Adrenal gland (tissue), 12 donors: ENCODE results near the gene ATP6V0D1. TPM values are rescaled to one million over a fixed set of nuclear protein-coding genes. Genes with fewer than 3 reads are reported as not detected.

Experiments
- DNase-seq, 7 donors: peaks; one replicate each; pipeline ENCODE4 v3.0.0-alpha.2; 2019 to 2020
- H3K27ac ChIP-seq, 5 donors: fragments of 200-600 bp; sonication (generic) in 4 of 5; 1 replicate in 3 of 5; 2 replicates in 2 of 5; pipeline versions ENCODE4 v1.5.1 to v1.8.0; 2016 to 2020; ENCODE audit warnings: mild to moderate bottlenecking in 1 of 5
- H3K27me3 ChIP-seq: fragments of 200-600 bp; 2 replicates; pipeline ENCODE4 v1.8.0; 2021
- H3K36me3 ChIP-seq, 2 donors: fragments of 200-600 bp; replicated peaks in 1 of 2; 1 replicate in 1 of 2; 2 replicates in 1 of 2; pipeline versions ENCODE4 v1.5.1 to v1.8.0; 2018 to 2022
- H3K4me1 ChIP-seq, 2 donors: fragments of 200-600 bp; replicated peaks in 1 of 2; 1 replicate in 1 of 2; 2 replicates in 1 of 2; pipeline versions ENCODE4 v1.5.1 to v1.8.0; 2018 to 2021
- H3K4me3 ChIP-seq, 4 donors: fragments of 200-600 bp; sonication (generic) in 3 of 4; one replicate each; pipeline ENCODE4 v1.5.1; 2016 to 2018
- H3K9me3 ChIP-seq, 3 donors: fragments of 200-600 bp; sonication (generic) in 1 of 3; replicated peaks in 1 of 3; 1 replicate in 2 of 3; 2 replicates in 1 of 3; pipeline versions ENCODE4 v1.5.1 to v1.8.0; 2016 to 2021
- POLR2A ChIP-seq, 2 donors: fragments of 450-650 bp; IDR thresholded peaks; one replicate each; pipeline ENCODE4 v1.6.1; 2017; ENCODE audit warnings: antibody characterized with exemption in 2 of 2, mild to moderate bottlenecking in 2 of 2, moderate library complexity in 1 of 2
- WGBS, 4 donors: extraction: QIAGEN DNeasy Blood & Tissue Kit in 2 of 4; methylation state at CpG; one replicate each; pipeline versions ENCODE4 v1.1.5 to v1.1.7; 2013 to 2017; 5-methylcytosine and 5-hydroxymethylcytosine counted together
- intact Hi-C, 2 donors: fragments of 100-400 bp; cut with DNase I; formaldehyde crosslinking; loops; one replicate each; pipeline versions ENCODE4 v1.14.1 to v1.15.0; 2022 to 2023
- polyA plus RNA-seq, 3 donors: library from polyadenylated mRNA; stranded (reverse); fragments of 200-250 nt in 2 of 3; fragments of 350-450 nt in 1 of 3; fragmentation: Illumina TruSeq in 1 of 3; extraction: RNeasy Lipid Tissue Mini Kit (QIAGEN cat#74804) in 1 of 3; gene quantifications; one replicate each; pipeline ENCODE4 v1.2.3, GENCODE V29; 2013 to 2014
- total RNA-seq, 9 donors: library from RNA; depleted of rRNA in 4 of 9; stranded (reverse); fragments of >200 nt in 4 of 9; fragments of 120-200 nt in 1 of 9; fragmentation: NEBNext Ultra II Directional in 1 of 9; extraction: Animal tissue kit (Norgen Biotek cat#: 25700) in 1 of 9; gene quantifications; one replicate each; pipeline versions ENCODE4 v1.1.0 to v1.2.4, GENCODE V29; 2013 to 2023
- TF ChIP-seq, protein P1 (sequence below), 6 experiments: fragments of 450-650 bp in 4 of 6; fragments of 200-600 bp in 2 of 6; sonication (generic) in 1 of 6; IDR thresholded peaks; 1 replicate in 5 of 6; 2 replicates in 1 of 6; pipeline versions ENCODE4 v1.5.1 to v1.8.0; 2016 to 2021; ENCODE audit warnings: antibody characterized with exemption in 6 of 6, mild to moderate bottlenecking in 2 of 6, moderate library complexity in 1 of 6
- donor health status: healthy with polysubstance abuse.
- donor health status: Bipolar disorder and iron deficiency.
- donor health status: DM: yes; HTN: yes; CAD: no.
- donor health status: DM: no; HTN: no; CAD: no.
- donor health status: DM: no; HTN: no; CAD: no.
- donor health status: DM: yes; HTN: yes; CAD: no.

The ATP6V0D1 gene
- total and polyA plus RNA-seq, 12 donors = 24.1 to 244 (median 144) TPM

DNA sequence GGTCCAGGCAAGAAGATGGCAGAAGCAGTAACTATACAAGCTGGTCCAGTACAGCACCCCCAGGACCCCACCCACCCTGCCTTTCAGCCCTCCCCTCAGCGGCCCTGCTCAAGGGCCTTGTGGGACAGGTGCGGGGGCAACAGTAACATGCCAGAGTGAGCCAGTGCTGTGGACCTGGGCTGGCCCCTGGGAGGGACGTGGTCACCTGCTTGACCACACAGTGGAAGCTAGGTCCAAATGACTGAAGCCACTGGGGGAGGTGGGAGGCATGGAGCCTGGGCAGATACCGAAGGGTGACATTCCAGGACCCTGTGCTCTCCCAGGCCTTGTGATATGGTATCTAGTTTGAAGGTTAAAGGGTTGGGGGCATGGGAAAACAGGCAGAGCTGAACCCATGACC is 17.3 kb downstream of the ATP6V0D1 start:
- no peak for TF ChIP-seq POLR2A (IDR thresholded peaks at IDR 0.05)
- TF ChIP-seq, protein P1, sequence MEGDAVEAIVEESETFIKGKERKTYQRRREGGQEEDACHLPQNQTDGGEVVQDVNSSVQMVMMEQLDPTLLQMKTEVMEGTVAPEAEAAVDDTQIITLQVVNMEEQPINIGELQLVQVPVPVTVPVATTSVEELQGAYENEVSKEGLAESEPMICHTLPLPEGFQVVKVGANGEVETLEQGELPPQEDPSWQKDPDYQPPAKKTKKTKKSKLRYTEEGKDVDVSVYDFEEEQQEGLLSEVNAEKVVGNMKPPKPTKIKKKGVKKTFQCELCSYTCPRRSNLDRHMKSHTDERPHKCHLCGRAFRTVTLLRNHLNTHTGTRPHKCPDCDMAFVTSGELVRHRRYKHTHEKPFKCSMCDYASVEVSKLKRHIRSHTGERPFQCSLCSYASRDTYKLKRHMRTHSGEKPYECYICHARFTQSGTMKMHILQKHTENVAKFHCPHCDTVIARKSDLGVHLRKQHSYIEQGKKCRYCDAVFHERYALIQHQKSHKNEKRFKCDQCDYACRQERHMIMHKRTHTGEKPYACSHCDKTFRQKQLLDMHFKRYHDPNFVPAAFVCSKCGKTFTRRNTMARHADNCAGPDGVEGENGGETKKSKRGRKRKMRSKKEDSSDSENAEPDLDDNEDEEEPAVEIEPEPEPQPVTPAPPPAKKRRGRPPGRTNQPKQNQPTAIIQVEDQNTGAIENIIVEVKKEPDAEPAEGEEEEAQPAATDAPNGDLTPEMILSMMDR (IDR thresholded peaks at IDR 0.05) = no peak
- 85 to 91% (median 89%) methylated on average over 4 of the region's 4 CpGs for WGBS, 4 donors
- H3K4me1 ChIP-seq = peaks cover 62 to 75% of the 10 kb centered on the region in 2 donors
- no peak for DNase-seq
- H3K9me3 ChIP-seq = no peaks in the 10 kb centered on the region
- H3K4me3 ChIP-seq = no peak overlapping the region
- H3K36me3 ChIP-seq = no peaks in the 10 kb centered on the region
- H3K27me3 ChIP-seq = no peaks in the 10 kb centered on the region
- H3K27ac ChIP-seq = peak overlapping the region in 3 of 5 donors; percentile 35 to 54 (median 48)
- intact Hi-C loops = no loop called here

DNA sequence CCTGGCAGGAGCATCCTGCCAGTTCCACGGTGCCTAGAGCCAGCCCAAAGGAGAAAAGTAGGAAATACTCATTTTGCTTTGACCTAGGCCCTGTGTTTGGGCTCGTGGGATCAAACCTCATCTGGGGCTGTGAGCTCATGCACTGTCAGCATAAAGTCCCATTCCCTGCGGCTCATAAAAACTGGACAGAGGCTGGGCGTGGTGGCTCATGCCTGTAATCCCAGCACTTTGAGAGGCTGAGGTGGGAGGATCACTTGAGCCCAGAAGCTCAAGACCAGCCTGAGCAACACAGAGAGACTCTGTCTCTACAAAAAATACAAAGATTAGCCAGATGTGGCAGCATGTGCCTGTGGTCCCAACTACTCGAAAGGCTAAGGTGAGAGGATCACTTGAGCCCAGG is 17.9 kb downstream of the ATP6V0D1 start:
- H3K4me1 ChIP-seq = peaks cover 69 to 82% of the 10 kb centered on the region in 2 donors
- TF ChIP-seq POLR2A (IDR thresholded peaks at IDR 0.05) = no peak
- TF ChIP-seq, protein P1 (IDR thresholded peaks at IDR 0.05) = no peak
- H3K9me3 ChIP-seq = no peaks in the 10 kb centered on the region
- DNase-seq = no peak
- 76 to 87% (median 78%) methylated on average over 5 of the region's 5 CpGs for WGBS, 4 donors
- H3K27me3 ChIP-seq = no peaks in the 10 kb centered on the region
- H3K36me3 ChIP-seq = no peaks in the 10 kb centered on the region
- no peak overlapping the region for H3K27ac ChIP-seq
- no peak overlapping the region for H3K4me3 ChIP-seq
- intact Hi-C loops = no loop called here

DNA sequence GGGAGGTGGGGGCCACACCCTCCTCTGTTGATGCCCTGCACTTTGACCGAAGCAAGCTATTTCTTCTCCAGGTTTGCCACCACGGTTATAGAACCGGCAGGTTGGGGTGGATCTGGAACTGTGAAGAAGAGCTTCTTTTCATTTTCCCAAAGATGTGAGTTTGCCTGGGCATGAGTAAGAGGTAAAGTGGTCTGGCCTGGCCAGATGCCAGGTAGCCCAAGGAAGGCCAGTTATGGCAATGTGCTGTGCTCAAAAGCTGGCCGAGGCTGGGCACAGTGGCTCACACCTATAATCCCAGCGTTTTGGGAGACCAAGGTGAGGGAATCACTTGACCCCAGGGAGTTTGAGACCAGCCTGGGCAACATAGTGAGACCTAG is 18.7 kb downstream of the ATP6V0D1 start:
- no peaks in the 10 kb centered on the region for H3K9me3 ChIP-seq
- WGBS, 4 donors = 80 to 88% (median 81%) methylated on average over 5 of the region's 5 CpGs
- DNase-seq = no peak
- TF ChIP-seq, protein P1 (IDR thresholded peaks at IDR 0.05) = no peak
- no peak for TF ChIP-seq POLR2A (IDR thresholded peaks at IDR 0.05)
- H3K27me3 ChIP-seq = no peaks in the 10 kb centered on the region
- peaks cover 76 to 84% of the 10 kb centered on the region in 2 donors for H3K4me1 ChIP-seq
- no peak overlapping the region for H3K4me3 ChIP-seq
- no peaks in the 10 kb centered on the region for H3K36me3 ChIP-seq
- H3K27ac ChIP-seq = no peak overlapping the region
- intact Hi-C loops = no loop called here

DNA sequence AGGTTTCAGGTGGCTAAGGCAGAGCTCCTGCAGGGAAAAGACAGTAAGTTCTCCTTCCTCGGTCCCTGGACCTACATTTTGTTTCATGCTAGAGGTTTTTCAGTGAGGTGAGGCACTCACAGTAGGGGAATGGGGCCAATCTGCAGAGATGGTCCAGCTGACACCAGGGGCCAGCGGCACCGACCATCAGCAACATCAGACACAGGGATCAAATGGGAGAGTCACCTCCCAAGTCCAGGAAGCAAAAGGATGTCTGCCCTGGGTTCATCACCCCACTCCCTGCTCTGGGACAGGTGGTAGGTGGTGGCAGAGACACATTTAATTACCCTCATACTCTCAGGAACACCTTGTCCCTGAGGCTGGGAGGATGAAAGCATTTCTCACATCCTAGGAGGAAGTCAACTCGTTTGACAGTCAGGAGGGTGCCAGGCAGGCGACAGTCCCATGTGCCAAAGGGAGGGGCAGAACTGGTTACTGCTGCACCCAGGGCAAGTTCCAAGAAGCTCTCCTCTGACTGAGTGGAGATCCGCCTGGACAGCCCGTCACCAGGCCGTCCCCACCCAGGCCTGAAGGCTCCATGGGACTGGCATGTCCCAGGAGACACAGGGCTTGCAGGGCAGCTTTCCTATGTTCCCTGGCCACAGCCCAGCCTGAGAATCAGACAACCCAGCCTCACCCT is 19.2 kb downstream of the ATP6V0D1 start:
- TF ChIP-seq POLR2A (IDR thresholded peaks at IDR 0.05) = no peak
- TF ChIP-seq, protein P1 (IDR thresholded peaks at IDR 0.05) = no peak
- WGBS, 4 donors = 67 to 97% (median 82%) methylated on average over 3 to 8 of the region's 8 CpGs
- intact Hi-C loops = no loop called here

More for the DNA sequence above, 19.2 kb downstream of the ATP6V0D1 start:
- no peaks in the 10 kb centered on the region for H3K27me3 ChIP-seq
- no peak for DNase-seq
- no peak overlapping the region for H3K27ac ChIP-seq
- no peaks in the 10 kb centered on the region for H3K9me3 ChIP-seq
- H3K4me1 ChIP-seq = peaks cover 78 to 89% of the 10 kb centered on the region in 2 donors
- no peak overlapping the region for H3K4me3 ChIP-seq
- no peaks in the 10 kb centered on the region for H3K36me3 ChIP-seq
